Vagina (tissue), 2 donors: ENCODE data around the gene OSBP2. TPM values are rescaled to one million over a fixed set of nuclear protein-coding genes. Genes with fewer than 3 reads are reported as not detected.
A peak's percentile ranks its signal among the peaks of the same experiment; 100 is the strongest.

Source experiments
- DNase-seq, 2 donors: peaks; one replicate each; pipeline ENCODE4 v3.0.0-alpha.2; 2017; ENCODE audit errors: extremely low spot score in 2 of 2
- H3K27ac ChIP-seq: fragments of 200-600 bp; sonication (generic); one replicate; pipeline ENCODE4 v1.5.1; 2019
- H3K27me3 ChIP-seq: fragments of 200-600 bp; sonication (generic); one replicate; pipeline ENCODE4 v1.5.1; 2019
- H3K36me3 ChIP-seq, 2 donors: fragments of 200-600 bp; sonication (generic); one replicate each; pipeline ENCODE4 v1.5.1; 2017 to 2019
- H3K4me1 ChIP-seq: fragments of 200-600 bp; sonication (generic); one replicate; pipeline ENCODE4 v1.5.1; 2019
- H3K4me3 ChIP-seq, 2 donors: fragments of 200-600 bp; sonication (generic); 1 replicate in 1 of 2; 2 replicates in 1 of 2; pipeline ENCODE4 v1.5.1; 2016 to 2019
- H3K9me3 ChIP-seq: fragments of 200-600 bp; sonication (generic); one replicate; pipeline ENCODE4 v1.5.1; 2019
- POLR2A ChIP-seq, 2 donors: fragments of 450-650 bp; IDR thresholded peaks; one replicate each; pipeline ENCODE4 v1.6.1; 2017; ENCODE audit warnings: antibody characterized with exemption in 2 of 2, mild to moderate bottlenecking in 2 of 2, moderate library complexity in 2 of 2
- POLR2AphosphoS5 ChIP-seq, 2 donors: sonication (generic); formaldehyde crosslinking; IDR thresholded peaks; one replicate each; pipeline ENCODE4 v1.9.0; 2017; ENCODE audit warnings: antibody characterized with exemption in 2 of 2, mild to moderate bottlenecking in 2 of 2, low read depth in 1 of 2; ENCODE audit not compliant: insufficient read depth in 1 of 2
- intact Hi-C: fragments of 100-400 bp; cut with DNase I; formaldehyde crosslinking; loops from one replicate; pipeline ENCODE4 v1.15.1; 2023
- total RNA-seq: library from RNA; depleted of rRNA; stranded (reverse); fragments of >200 nt; gene quantifications from one replicate; pipeline ENCODE4 v1.2.3, GENCODE V29; 2016
- TF ChIP-seq, protein P1 (sequence below), 3 experiments: fragments of 450-650 bp in 2 of 3; fragments of 200-600 bp in 1 of 3; sonication (generic) in 1 of 3; IDR thresholded peaks; one replicate each; pipeline ENCODE4 v1.5.1; 2017 to 2019; ENCODE audit warnings: antibody characterized with exemption in 3 of 3, mild to moderate bottlenecking in 2 of 3, moderate library complexity in 2 of 3

OSBP2 gene
- total RNA-seq, 1 donor from 2014 or later: 3.7 TPM

GRCh38 chr22:30919973-30920372 lies 225.3 kb downstream of the OSBP2 start:
- no peaks in the 10 kb centered on the region for H3K36me3 ChIP-seq
- H3K27ac ChIP-seq: no peak overlapping the region
- TF ChIP-seq, protein P1, sequence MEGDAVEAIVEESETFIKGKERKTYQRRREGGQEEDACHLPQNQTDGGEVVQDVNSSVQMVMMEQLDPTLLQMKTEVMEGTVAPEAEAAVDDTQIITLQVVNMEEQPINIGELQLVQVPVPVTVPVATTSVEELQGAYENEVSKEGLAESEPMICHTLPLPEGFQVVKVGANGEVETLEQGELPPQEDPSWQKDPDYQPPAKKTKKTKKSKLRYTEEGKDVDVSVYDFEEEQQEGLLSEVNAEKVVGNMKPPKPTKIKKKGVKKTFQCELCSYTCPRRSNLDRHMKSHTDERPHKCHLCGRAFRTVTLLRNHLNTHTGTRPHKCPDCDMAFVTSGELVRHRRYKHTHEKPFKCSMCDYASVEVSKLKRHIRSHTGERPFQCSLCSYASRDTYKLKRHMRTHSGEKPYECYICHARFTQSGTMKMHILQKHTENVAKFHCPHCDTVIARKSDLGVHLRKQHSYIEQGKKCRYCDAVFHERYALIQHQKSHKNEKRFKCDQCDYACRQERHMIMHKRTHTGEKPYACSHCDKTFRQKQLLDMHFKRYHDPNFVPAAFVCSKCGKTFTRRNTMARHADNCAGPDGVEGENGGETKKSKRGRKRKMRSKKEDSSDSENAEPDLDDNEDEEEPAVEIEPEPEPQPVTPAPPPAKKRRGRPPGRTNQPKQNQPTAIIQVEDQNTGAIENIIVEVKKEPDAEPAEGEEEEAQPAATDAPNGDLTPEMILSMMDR (IDR thresholded peaks at IDR 0.05): no peak
- TF ChIP-seq POLR2A (IDR thresholded peaks at IDR 0.05) (no peak), POLR2AphosphoS5 (IDR thresholded peaks at IDR 0.05; ENCODE audit: insufficient read depth in 1 of 2, low read depth in 1 of 2) (no peak)
- H3K4me3 ChIP-seq: no peak overlapping the region
- H3K4me1 ChIP-seq: peaks cover 14% of the 10 kb centered on the region
- intact Hi-C loops: loop anchor here (10.0 kb wide), 1 partner anchor 285 kb away; the partner anchor contains the start of gene SLC35E4
- H3K9me3 ChIP-seq: peaks cover 5% of the 10 kb centered on the region
- DNase-seq: no peak
- no peaks in the 10 kb centered on the region for H3K27me3 ChIP-seq

DNA sequence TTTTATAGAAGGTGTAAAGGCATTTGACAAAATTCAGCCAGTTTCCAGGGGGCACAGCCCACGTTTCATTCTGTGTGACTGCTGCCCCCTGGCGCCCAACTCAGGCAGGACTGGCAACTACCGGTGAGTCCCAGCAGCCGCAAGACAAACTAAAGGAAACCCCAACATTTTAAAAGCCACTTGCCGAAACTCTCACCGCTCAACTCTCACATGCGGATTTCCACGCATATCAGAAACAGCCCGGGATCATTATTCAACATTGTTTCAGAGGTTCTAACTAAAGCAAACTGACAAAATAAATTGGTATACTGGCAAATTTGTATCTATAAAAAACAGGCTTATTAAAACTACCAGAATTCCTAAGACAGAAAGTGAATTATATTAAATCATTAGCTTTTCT lies 225.7 kb downstream of the OSBP2 start:
- no peak for DNase-seq
- intact Hi-C loops: loop anchor here (10.0 kb wide), 1 partner anchor 286 kb away; the partner anchor contains the start of gene SLC35E4
- no peak overlapping the region for H3K4me3 ChIP-seq

DNA sequence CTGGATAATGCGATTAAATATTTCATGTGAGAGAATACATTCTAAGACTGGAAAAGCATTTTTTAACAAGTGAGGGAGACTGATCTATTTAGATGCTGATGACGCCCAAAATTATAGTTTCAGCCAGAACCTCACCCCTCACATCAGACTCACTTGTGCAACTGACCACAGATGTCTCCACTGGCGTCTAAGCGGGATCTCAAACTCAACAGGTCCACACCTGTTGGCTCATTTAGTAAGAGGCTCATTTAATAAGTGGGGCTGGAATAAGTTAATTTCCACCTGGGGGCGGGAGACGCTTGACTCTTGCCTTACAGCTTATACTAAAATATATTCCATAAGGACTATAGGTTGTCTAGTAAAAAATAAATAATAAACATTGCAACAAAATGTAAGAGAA lies 226.4 kb downstream of the OSBP2 start:
- peak in 1 of 2 donors; percentile 54 for DNase-seq
- Histone ChIP-seq H3K36me3 (peaks cover 0 to 5% of the 10 kb centered on the region in 2 donors), H3K4me3 (peak overlapping the region in 1 of 2 donors; percentile 40), H3K27ac (no peak overlapping the region), H3K4me1 (peaks cover 14% of the 10 kb centered on the region), H3K27me3 (no peaks in the 10 kb centered on the region), H3K9me3 (no peaks in the 10 kb centered on the region)
- intact Hi-C loops: loop anchor here (10.0 kb wide), 1 partner anchor 286 kb away; the partner anchor contains the start of gene SLC35E4
- no peak for TF ChIP-seq POLR2AphosphoS5 (IDR thresholded peaks at IDR 0.05; ENCODE audit: insufficient read depth in 1 of 2, low read depth in 1 of 2)
- TF ChIP-seq, protein P1 (IDR thresholded peaks at IDR 0.05): no peak
- no peak for TF ChIP-seq POLR2A (IDR thresholded peaks at IDR 0.05)

More for the DNA sequence above, 225.7 kb downstream of the OSBP2 start:
- Histone ChIP-seq H3K9me3 (peaks cover 1% of the 10 kb centered on the region), H3K27me3 (no peaks in the 10 kb centered on the region), H3K36me3 (no peaks in the 10 kb centered on the region), H3K27ac (no peak overlapping the region), H3K4me1 (peaks cover 14% of the 10 kb centered on the region)
- TF ChIP-seq, protein P1 (IDR thresholded peaks at IDR 0.05): peak; percentile 33 to 91 (median 85)
- TF ChIP-seq POLR2A (IDR thresholded peaks at IDR 0.05): no peak

DNA sequence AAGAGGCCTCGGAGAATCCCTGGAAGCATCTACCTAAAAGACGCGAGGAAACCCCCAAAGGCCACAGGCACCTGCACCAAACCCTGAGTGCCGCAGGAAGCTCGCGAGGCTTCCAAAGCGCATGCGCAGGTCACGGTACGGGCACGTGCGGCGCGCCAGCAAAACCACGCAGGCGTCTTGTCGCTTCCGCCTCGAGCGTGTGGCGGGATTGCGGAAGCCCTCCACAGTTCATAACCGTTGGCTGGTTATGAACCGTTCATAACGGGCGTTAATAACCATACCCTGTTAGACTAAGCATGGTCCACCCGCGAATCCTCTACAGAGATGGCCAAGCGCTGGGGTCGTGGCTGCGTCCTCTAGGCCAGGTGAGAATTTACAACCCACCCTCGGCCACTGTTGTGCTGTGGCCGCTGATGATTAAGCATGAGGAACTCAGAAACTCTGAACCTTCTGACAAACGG lies 227.5 kb downstream of the OSBP2 start:
- no peaks in the 10 kb centered on the region for H3K27me3 ChIP-seq
- H3K27ac ChIP-seq: no peak overlapping the region
- H3K4me3 ChIP-seq: peak overlapping the region; percentile 27 to 40
- H3K4me1 ChIP-seq: peaks cover 14% of the 10 kb centered on the region
- no peaks in the 10 kb centered on the region for H3K9me3 ChIP-seq
- peaks cover 0 to 14% of the 10 kb centered on the region in 2 donors for H3K36me3 ChIP-seq
- intact Hi-C loops: loop anchor here (10.0 kb wide), 1 partner anchor 287 kb away; the partner anchor contains the start of gene SLC35E4
- TF ChIP-seq, protein P1 (IDR thresholded peaks at IDR 0.05): no peak
- TF ChIP-seq POLR2AphosphoS5 (IDR thresholded peaks at IDR 0.05; ENCODE audit: insufficient read depth in 1 of 2, low read depth in 1 of 2) (peak; percentile 52 to 58), POLR2A (IDR thresholded peaks at IDR 0.05) (no peak)
- peak in 1 of 2 donors; percentile 81 for DNase-seq

DNA sequence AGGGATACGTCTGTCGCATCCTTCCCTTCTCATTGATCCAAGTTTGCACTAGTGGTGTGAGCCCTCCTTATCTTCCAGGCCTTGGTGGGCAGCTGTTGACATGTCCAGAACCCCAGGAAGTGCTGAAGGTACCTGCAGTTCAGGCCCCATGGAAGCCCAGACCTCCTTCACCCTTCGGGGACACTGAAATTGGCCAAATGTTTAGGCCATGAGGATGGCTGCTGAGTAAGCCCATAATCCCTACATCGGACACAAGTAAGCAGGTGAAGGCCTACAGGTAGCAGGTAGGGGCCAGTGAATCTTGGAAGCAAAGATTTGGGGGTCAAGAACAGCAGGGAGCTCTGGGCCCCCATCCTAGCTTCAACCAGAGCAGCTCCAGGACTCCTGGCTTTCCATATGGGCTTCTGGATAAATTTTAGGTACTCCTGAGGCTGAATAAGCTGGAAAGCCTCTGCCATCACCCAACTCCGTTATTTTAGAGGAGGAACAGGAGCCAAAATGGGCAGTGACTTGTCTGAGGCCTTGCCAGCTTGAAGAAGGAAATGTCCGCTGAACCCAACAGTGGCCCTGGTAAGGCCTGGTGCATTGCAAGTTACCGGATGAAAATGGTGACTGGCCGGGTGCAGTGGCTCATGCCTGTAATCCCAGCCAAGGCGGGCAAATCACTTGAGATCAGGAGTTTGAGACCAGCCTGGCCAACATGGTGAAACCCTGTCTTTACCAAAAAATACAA lies 228.7 kb downstream of the OSBP2 start:
- no peaks in the 10 kb centered on the region for H3K9me3 ChIP-seq
- DNase-seq: peak; percentile 70 to 71
- intact Hi-C loops: loop anchor here (10.0 kb wide), 1 partner anchor 289 kb away; the partner anchor contains the start of gene SLC35E4
- H3K4me1 ChIP-seq: peaks cover 14% of the 10 kb centered on the region
- H3K36me3 ChIP-seq: peaks cover 0 to 26% of the 10 kb centered on the region in 2 donors
- H3K27me3 ChIP-seq: no peaks in the 10 kb centered on the region
- TF ChIP-seq POLR2A (IDR thresholded peaks at IDR 0.05) (no peak), POLR2AphosphoS5 (IDR thresholded peaks at IDR 0.05; ENCODE audit: insufficient read depth in 1 of 2, low read depth in 1 of 2) (no peak)
- TF ChIP-seq, protein P1 (IDR thresholded peaks at IDR 0.05): no peak
- no peak overlapping the region for H3K27ac ChIP-seq
- H3K4me3 ChIP-seq: no peak overlapping the region
